ENCODE results near the gene PCDHA12. TPM values are rescaled to one million over a fixed set of nuclear protein-coding genes. Genes with fewer than 3 reads are reported as not detected.

PCDHA12 gene
- total and polyA plus RNA-seq, 9 of the 15 experiments (the other 6 are each of a cell fraction or from before 2014, with no cell fraction given) = not detected

DNA sequence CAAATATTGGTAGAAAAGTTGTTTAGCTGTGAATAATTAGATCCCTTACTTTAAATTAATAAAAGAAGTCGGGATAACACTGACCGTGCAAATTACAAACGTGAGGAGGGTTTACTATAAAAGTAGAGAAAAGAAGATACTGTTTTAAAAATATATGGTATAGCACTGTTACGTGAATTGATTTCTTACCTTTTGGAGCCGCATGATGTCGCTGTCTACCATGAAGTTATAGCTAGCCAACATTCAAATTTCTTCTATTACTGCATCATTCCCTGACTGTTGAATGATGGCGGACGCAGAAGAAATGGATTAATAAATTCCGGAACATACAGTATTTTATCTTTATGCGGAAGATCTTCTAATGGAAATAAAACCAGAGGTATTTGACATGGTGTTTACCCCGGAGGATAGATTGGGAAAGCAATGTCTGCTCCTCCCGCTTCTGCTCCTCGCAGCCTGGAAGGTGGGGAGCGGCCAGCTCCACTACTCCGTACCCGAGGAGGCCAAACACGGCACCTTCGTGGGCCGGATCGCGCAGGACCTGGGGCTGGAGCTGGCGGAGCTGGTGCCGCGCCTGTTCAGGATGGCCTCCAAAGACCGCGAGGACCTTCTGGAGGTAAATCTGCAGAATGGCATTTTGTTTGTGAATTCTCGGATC is 47.3 kb upstream of the PCDHA12 start, which contains the start of gene PCDHA6:
Gene PCDHA6 (plus strand): TSS at position 257 of the 658 bp plus-strand sequence. CDS start 132 bp downstream, at position 389.
- no TSS peak for BruUV-seq (replicated peaks)
- Histone ChIP-seq H3K27ac (ENCODE audit: extremely low read depth, low read depth, low read length) (no peak within 1 kb of the TSS), H3K4me2 (ENCODE audit: insufficient read depth, low read length) (no peak within 1 kb of the TSS), H3K27me3 (ENCODE audit: control insufficient read depth in 2 of 2, insufficient read depth in 2 of 2, low read length in 2 of 2) (no peaks in the 10 kb centered on the region), H3K9ac (ENCODE audit: insufficient read depth in 1 of 2, low read depth in 2 of 2, low read length in 2 of 2) (no peak within 1 kb of the TSS), H3K4me3 (no peak within 1 kb of the TSS), H3K79me2 (ENCODE audit: control insufficient read depth, insufficient read depth, low read length) (no peaks in the 10 kb centered on the region), H2AFZ (ENCODE audit: low read depth, low read length) (no peak within 1 kb of the TSS), H3K9me3 (replicated peaks; ENCODE audit: control insufficient read depth, insufficient read depth, low read depth, low read length) (no peaks in the 10 kb centered on the region), H3K9me1 (ENCODE audit: control insufficient read depth, insufficient read depth, low read length) (no peaks in the 10 kb centered on the region), H4K20me1 (replicated peaks; ENCODE audit: control insufficient read depth, insufficient read depth, low read length) (no peaks in the 10 kb centered on the region), H3K36me3 (ENCODE audit: control insufficient read depth, insufficient read depth, low read length) (no peaks in the 10 kb centered on the region), H3K4me1 (replicated peaks in 1 of 2; ENCODE audit: control insufficient read depth in 2 of 2, insufficient read depth in 2 of 2, low read length in 2 of 2) (peaks cover 0 to 20% of the 10 kb centered on the region in 2 experiments; a peak in 2 of 5 replicates)
- ATAC-seq = no peak
- FAIRE-seq = no peak
- TF ChIP-seq, protein P1, sequence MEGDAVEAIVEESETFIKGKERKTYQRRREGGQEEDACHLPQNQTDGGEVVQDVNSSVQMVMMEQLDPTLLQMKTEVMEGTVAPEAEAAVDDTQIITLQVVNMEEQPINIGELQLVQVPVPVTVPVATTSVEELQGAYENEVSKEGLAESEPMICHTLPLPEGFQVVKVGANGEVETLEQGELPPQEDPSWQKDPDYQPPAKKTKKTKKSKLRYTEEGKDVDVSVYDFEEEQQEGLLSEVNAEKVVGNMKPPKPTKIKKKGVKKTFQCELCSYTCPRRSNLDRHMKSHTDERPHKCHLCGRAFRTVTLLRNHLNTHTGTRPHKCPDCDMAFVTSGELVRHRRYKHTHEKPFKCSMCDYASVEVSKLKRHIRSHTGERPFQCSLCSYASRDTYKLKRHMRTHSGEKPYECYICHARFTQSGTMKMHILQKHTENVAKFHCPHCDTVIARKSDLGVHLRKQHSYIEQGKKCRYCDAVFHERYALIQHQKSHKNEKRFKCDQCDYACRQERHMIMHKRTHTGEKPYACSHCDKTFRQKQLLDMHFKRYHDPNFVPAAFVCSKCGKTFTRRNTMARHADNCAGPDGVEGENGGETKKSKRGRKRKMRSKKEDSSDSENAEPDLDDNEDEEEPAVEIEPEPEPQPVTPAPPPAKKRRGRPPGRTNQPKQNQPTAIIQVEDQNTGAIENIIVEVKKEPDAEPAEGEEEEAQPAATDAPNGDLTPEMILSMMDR (IDR thresholded peaks at IDR 0.05 in 2 of 3, conservative IDR thresholded peaks at IDR 0.05 in 1 of 3; ENCODE audit: insufficient read depth in 2 of 3, low read depth in 1 of 3, low read length in 3 of 3) = peak; percentile 13 to 28 (median 19); a peak in 2 of 6 replicates
- no peak for TF ChIP-seq NR2F6 (CRISPR knock-in tag; IDR thresholded peaks at IDR 0.05)
- in situ Hi-C loops (cut with MboI) = no loop called here
- DNase-seq (ENCODE audit: extremely low read depth in 1 of 4, low spot score in 3 of 4) = peak in 1 of 4 experiments; percentile 11
- intact Hi-C loops (cut with micrococcal nuclease) = loop anchor here (5.0 kb wide), 1 partner anchor 214 kb away; no protein-coding TSS in a partner anchor
- CTCF ChIA-PET (ENCODE audit: low intra/inter-chr PET ratio) = no interaction called here
- WGBS (ENCODE audit: insufficient coverage, low coverage, missing lambda C conversion rate) = 8% methylated on average over 25 of the region's 27 CpGs
- POLR2A ChIA-PET = no interaction called here

DNA sequence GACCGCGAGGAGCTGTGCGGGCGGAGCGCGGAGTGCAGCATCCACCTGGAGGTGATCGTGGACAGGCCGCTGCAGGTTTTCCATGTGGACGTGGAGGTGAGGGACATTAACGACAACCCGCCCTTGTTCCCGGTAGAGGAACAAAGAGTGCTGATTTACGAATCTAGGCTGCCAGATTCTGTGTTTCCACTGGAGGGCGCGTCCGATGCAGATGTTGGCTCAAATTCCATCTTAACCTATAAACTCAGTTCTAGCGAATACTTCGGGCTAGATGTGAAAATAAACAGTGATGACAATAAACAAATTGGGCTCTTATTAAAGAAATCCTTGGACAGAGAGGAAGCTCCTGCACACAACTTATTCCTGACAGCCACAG is 46.8 kb upstream of the PCDHA12 start:
- Histone ChIP-seq H3K9me3 (replicated peaks; ENCODE audit: control insufficient read depth, insufficient read depth, low read depth, low read length) (no peaks in the 10 kb centered on the region), H3K4me1 (replicated peaks in 1 of 2; ENCODE audit: control insufficient read depth in 2 of 2, insufficient read depth in 2 of 2, low read length in 2 of 2) (peaks cover 0 to 15% of the 10 kb centered on the region in 2 experiments; a peak in 2 of 5 replicates), H3K27me3 (ENCODE audit: control insufficient read depth in 2 of 2, insufficient read depth in 2 of 2, low read length in 2 of 2) (no peaks in the 10 kb centered on the region), H3K9me1 (ENCODE audit: control insufficient read depth, insufficient read depth, low read length) (no peaks in the 10 kb centered on the region), H3K79me2 (ENCODE audit: control insufficient read depth, insufficient read depth, low read length) (no peaks in the 10 kb centered on the region), H3K9ac (ENCODE audit: insufficient read depth in 1 of 2, low read depth in 2 of 2, low read length in 2 of 2) (no peak overlapping the region), H2AFZ (ENCODE audit: low read depth, low read length) (no peak overlapping the region), H3K4me2 (ENCODE audit: insufficient read depth, low read length) (no peak overlapping the region), H3K36me3 (ENCODE audit: control insufficient read depth, insufficient read depth, low read length) (no peaks in the 10 kb centered on the region), H3K27ac (ENCODE audit: extremely low read depth, low read depth, low read length) (no peak overlapping the region), H3K4me3 (no peak overlapping the region), H4K20me1 (replicated peaks; ENCODE audit: control insufficient read depth, insufficient read depth, low read length) (no peaks in the 10 kb centered on the region)
- ATAC-seq (no peak), DNase-seq (ENCODE audit: extremely low read depth in 1 of 4, low spot score in 3 of 4) (no peak), FAIRE-seq (no peak)
- CTCF ChIA-PET (ENCODE audit: low intra/inter-chr PET ratio) = no interaction called here
- TF ChIP-seq, protein P1 (IDR thresholded peaks at IDR 0.05 in 2 of 3, conservative IDR thresholded peaks at IDR 0.05 in 1 of 3; ENCODE audit: insufficient read depth in 2 of 3, low read depth in 1 of 3, low read length in 3 of 3) = peak in 2 of 3 experiments; percentile 5 to 15; a peak in 2 of 6 replicates
- TF ChIP-seq MIER1 (IDR thresholded peaks at IDR 0.05; ENCODE audit: low read depth) = no peak
- in situ Hi-C loops (cut with MboI) (no loop called here), intact Hi-C loops (cut with micrococcal nuclease) (loop anchor here (5.0 kb wide), 1 partner anchor 214 kb away; no protein-coding TSS in a partner anchor)
- no TSS peak for BruUV-seq (replicated peaks)
- 6% methylated on average over 15 of the region's 18 CpGs for WGBS (ENCODE audit: insufficient coverage, low coverage, missing lambda C conversion rate)
- POLR2A ChIA-PET = no interaction called here
